Thyroid gland (tissue), 4 donors: ENCODE data around the gene HHATL. TPM values are rescaled to one million over a fixed set of nuclear protein-coding genes. Genes with fewer than 3 reads are reported as not detected.

Source experiments
- DNase-seq, 2 donors: peaks; one replicate each; pipeline ENCODE4 v3.0.0-alpha.2; 2019
- H3K27ac ChIP-seq, 3 donors: fragments of 200-600 bp; sonication (generic); 1 replicate in 2 of 3; 2 replicates in 1 of 3; pipeline ENCODE4 v1.5.1; 2016 to 2019; ENCODE audit warnings: mild to moderate bottlenecking in 1 of 3, moderate library complexity in 1 of 3
- H3K27me3 ChIP-seq: fragments of 200-600 bp; sonication (generic); one replicate; pipeline ENCODE4 v1.5.1; 2019
- H3K36me3 ChIP-seq, 2 donors: fragments of 200-600 bp; sonication (generic); one replicate each; pipeline ENCODE4 v1.5.1; 2016 to 2019
- H3K4me1 ChIP-seq, 2 donors: fragments of 200-600 bp; sonication (generic); one replicate each; pipeline ENCODE4 v1.5.1; 2017 to 2019
- H3K4me3 ChIP-seq, 3 donors: fragments of 200-600 bp; sonication (generic); replicated peaks in 1 of 3; 1 replicate in 2 of 3; 2 replicates in 1 of 3; pipeline ENCODE4 v1.5.1; 2016; ENCODE audit warnings: mild to moderate bottlenecking in 1 of 3
- H3K9me3 ChIP-seq: fragments of 200-600 bp; sonication (generic); one replicate; pipeline ENCODE4 v1.5.1; 2017
- CTCF ChIP-seq, 6 experiments: fragments of 200-600 bp in 3 of 6; fragments of 450-650 bp in 3 of 6; sonication (generic) in 3 of 6; IDR thresholded peaks; one replicate each; pipeline ENCODE4 v1.5.1; 2016 to 2019; ENCODE audit warnings: antibody characterized with exemption in 6 of 6, mild to moderate bottlenecking in 2 of 6, inconsistent platforms in 1 of 6, moderate library complexity in 1 of 6
- POLR2A ChIP-seq, 2 donors: fragments of 450-650 bp; IDR thresholded peaks; one replicate each; pipeline ENCODE4 v1.6.1; 2017; ENCODE audit warnings: antibody characterized with exemption in 2 of 2, mild to moderate bottlenecking in 2 of 2, moderate library complexity in 1 of 2
- WGBS, 2 donors: methylation state at CpG; one replicate each; pipeline ENCODE4 v1.1.5; 2017; 5-methylcytosine and 5-hydroxymethylcytosine counted together
- intact Hi-C: fragments of 100-400 bp; cut with DNase I; formaldehyde crosslinking; loops from one replicate; pipeline ENCODE4 v1.15.1; 2023
- total RNA-seq, 4 donors: library from RNA; depleted of rRNA; stranded (reverse); fragments of >200 nt; gene quantifications; one replicate each; pipeline ENCODE4 v1.2.3, GENCODE V29; 2016

HHATL gene
- total RNA-seq, result 10 to 100 TPM; 15.7 to 64.1 (median 32.4) TPM

GRCh38 chr3:42702066-42702951 lies at the start of gene HHATL:
HHATL (minus strand) TSS chr3:42702798; CDS start chr3:42700826, 1,972 bp downstream.
- H3K27me3 ChIP-seq, result no peaks in the 10 kb centered on the region
- DNase-seq, result peak; percentile 76 to 81
- no peaks in the 10 kb centered on the region for H3K36me3 ChIP-seq
- H3K4me3 ChIP-seq, result peak within 1 kb of the TSS in 1 of 3 donors; percentile 1
- intact Hi-C loops, result no loop called here
- peak within 1 kb of the TSS in 2 of 3 donors; percentile 39 to 60 for H3K27ac ChIP-seq
- 20 to 40% methylated on average over 12 to 19 of the region's 21 CpGs for WGBS, 2 donors
- H3K9me3 ChIP-seq, result no peaks in the 10 kb centered on the region
- peaks cover 14 to 27% of the 10 kb centered on the region in 2 donors for H3K4me1 ChIP-seq
- TF ChIP-seq CTCF (IDR thresholded peaks at IDR 0.05) (no peak), POLR2A (IDR thresholded peaks at IDR 0.05) (no peak)

GRCh38 chr3:42751609-42752008 lies 49.0 kb upstream of the HHATL start:
- H3K4me3 ChIP-seq, result no peak overlapping the region
- no peaks in the 10 kb centered on the region for H3K27me3 ChIP-seq
- intact Hi-C loops, result no loop called here

GRCh38 chr3:42750834-42751233 lies 48.2 kb upstream of the HHATL start:
- peaks cover 63 to 70% of the 10 kb centered on the region in 2 donors for H3K4me1 ChIP-seq
- H3K27me3 ChIP-seq, result no peaks in the 10 kb centered on the region
- H3K27ac ChIP-seq, result peak overlapping the region; percentile 94 to 99 (median 98)
- 86 to 88% methylated on average over 7 of the region's 7 CpGs for WGBS, 2 donors
- H3K36me3 ChIP-seq, result no peaks in the 10 kb centered on the region
- intact Hi-C loops, result no loop called here
- no peak overlapping the region for H3K4me3 ChIP-seq
- H3K9me3 ChIP-seq, result no peaks in the 10 kb centered on the region
- TF ChIP-seq CTCF (IDR thresholded peaks at IDR 0.05) (no peak), POLR2A (IDR thresholded peaks at IDR 0.05) (no peak)
- no peak for DNase-seq

More at GRCh38 chr3:42751609-42752008, 49.0 kb upstream of the HHATL start:
- whole genome bisulfite sequencing, 2 donors, result 20 to 31% methylated on average over 1 to 7 of the region's 9 CpGs
- Histone ChIP-seq H3K36me3 (no peaks in the 10 kb centered on the region), H3K9me3 (no peaks in the 10 kb centered on the region), H3K27ac (peak overlapping the region; percentile 94 to 99 (median 98)), H3K4me1 (peaks cover 57 to 64% of the 10 kb centered on the region in 2 donors)
- TF ChIP-seq POLR2A (IDR thresholded peaks at IDR 0.05) (no peak), CTCF (IDR thresholded peaks at IDR 0.05) (no peak)
- DNase-seq, result peak; percentile 48 to 57

- Histone ChIP-seq H3K27ac (peak overlapping the region; percentile 94 to 99 (median 98)), H3K9me3 (no peaks in the 10 kb centered on the region), H3K36me3 (no peaks in the 10 kb centered on the region), H3K4me1 (peaks cover 74 to 80% of the 10 kb centered on the region in 2 donors), H3K27me3 (no peaks in the 10 kb centered on the region), H3K4me3 (no peak overlapping the region)
- peak; percentile 86 to 89 for DNase-seq
- TF ChIP-seq POLR2A (IDR thresholded peaks at IDR 0.05), result peak in 1 of 2 donors; percentile 61
- TF ChIP-seq CTCF (IDR thresholded peaks at IDR 0.05), result peak in 4 of 6 experiments; percentile 38 to 50 (median 49)
- intact Hi-C loops, result loop anchor here (10.0 kb wide), 1 partner anchor 145 kb away; the partner anchor contains the start of gene NKTR
- WGBS, 2 donors, result 29 to 48% methylated on average over 7 to 9 of the region's 10 CpGs
Observed at GRCh38 chr3:42749753-42750231, 47.2 kb upstream of the HHATL start.
